ENCODE data around the gene CPNE7. TPM values are rescaled to one million over a fixed set of nuclear protein-coding genes. Genes with fewer than 3 reads are reported as not detected.

CPNE7 gene
- total and polyA plus RNA-seq, 2 of the 8 experiments (the other 6 are each of a cell fraction or from before 2014, with no cell fraction given) = 10.0 to 23.7 TPM

GRCh38 chr16:89596061-89596689, 20.6 kb downstream of the CPNE7 start (continued):
- TF ChIP-seq KDM5A (IDR thresholded peaks at IDR 0.05; ENCODE audit: low read length) (no peak), SUZ12 (IDR thresholded peaks at IDR 0.05; ENCODE audit: low read length) (no peak), RNF2 (IDR thresholded peaks at IDR 0.05; ENCODE audit: borderline replicate concordance, low read depth, low read length, missing control alignments, poor library complexity, severe bottlenecking) (no peak), ZNF274 (IDR thresholded peaks at IDR 0.05; ENCODE audit: borderline replicate concordance, extremely low read depth, low read length) (no peak), GTF2F1 (IDR thresholded peaks at IDR 0.05; ENCODE audit: borderline replicate concordance, low read depth, low read length) (no peak), RBBP5 (IDR thresholded peaks at IDR 0.05; ENCODE audit: borderline replicate concordance, low read depth, low read length) (no peak), KDM1A (IDR thresholded peaks at IDR 0.05; ENCODE audit: borderline replicate concordance, low read length) (no peak)
- TF ChIP-seq, protein P1, sequence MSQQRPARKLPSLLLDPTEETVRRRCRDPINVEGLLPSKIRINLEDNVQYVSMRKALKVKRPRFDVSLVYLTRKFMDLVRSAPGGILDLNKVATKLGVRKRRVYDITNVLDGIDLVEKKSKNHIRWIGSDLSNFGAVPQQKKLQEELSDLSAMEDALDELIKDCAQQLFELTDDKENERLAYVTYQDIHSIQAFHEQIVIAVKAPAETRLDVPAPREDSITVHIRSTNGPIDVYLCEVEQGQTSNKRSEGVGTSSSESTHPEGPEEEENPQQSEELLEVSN (IDR thresholded peaks at IDR 0.05) = no peak

Data from H1 (cell line).